ENCODE data around the gene AADACL2. TPM values are rescaled to one million over a fixed set of nuclear protein-coding genes. Genes with fewer than 3 reads are reported as not detected.
"Not testable (repeated sequence)": the region's sequence is repeated elsewhere in the genome, so short reads cannot be mapped to it uniquely, and the experiment has no call there.

AADACL2 gene
- polyA plus RNA-seq, 6 donors from 2014 or later: not detected

- Mint-ChIP-seq H3K4me1 (no peaks in the 10 kb centered on the region), H3K27ac (peak overlapping the region in 1 of 6 donors; percentile 37), H3K27me3 (no peaks in the 10 kb centered on the region), H3K9me3 (no peaks in the 10 kb centered on the region), H3K36me3 (no peaks in the 10 kb centered on the region), H3K4me3 (no peak overlapping the region)
- no peak for ATAC-seq (ENCODE audit: low read depth in 2 of 2)
- DNase-seq: no peak
Measured at GRCh38 chr3:151772825-151773480, 39.2 kb downstream of the AADACL2 start.

- H3K27ac Mint-ChIP-seq: peak overlapping the region in 1 of 6 donors; percentile 4
- no peaks in the 10 kb centered on the region for H3K9me3 Mint-ChIP-seq
Measured at GRCh38 chr3:151774235-151774634, 40.5 kb downstream of the AADACL2 start.

GRCh38 chr3:151774910-151775309 is 41.2 kb downstream of the AADACL2 start:
- no peaks in the 10 kb centered on the region for H3K36me3 Mint-ChIP-seq
- no peaks in the 10 kb centered on the region for H3K27me3 Mint-ChIP-seq
- no peak overlapping the region for H3K27ac Mint-ChIP-seq
- H3K4me1 Mint-ChIP-seq: no peaks in the 10 kb centered on the region
- H3K9me3 Mint-ChIP-seq: no peaks in the 10 kb centered on the region
- H3K4me3 Mint-ChIP-seq: no peak overlapping the region
- ATAC-seq (ENCODE audit: low read depth in 2 of 2) (no peak), DNase-seq (no peak)

More at GRCh38 chr3:151774235-151774634, 40.5 kb downstream of the AADACL2 start:
- ATAC-seq (ENCODE audit: low read depth in 2 of 2) (no peak), DNase-seq (no peak)
- no peaks in the 10 kb centered on the region for H3K36me3 Mint-ChIP-seq
- H3K4me3 Mint-ChIP-seq: no peak overlapping the region
- H3K27me3 Mint-ChIP-seq: no peaks in the 10 kb centered on the region
- no peaks in the 10 kb centered on the region for H3K4me1 Mint-ChIP-seq

- Mint-ChIP-seq H3K9me3 (no peaks in the 10 kb centered on the region), H3K4me1 (no peaks in the 10 kb centered on the region), H3K36me3 (no peaks in the 10 kb centered on the region), H3K27me3 (no peaks in the 10 kb centered on the region), H3K27ac (no peak overlapping the region), H3K4me3 (no peak overlapping the region)
- ATAC-seq (ENCODE audit: low read depth in 2 of 2) (no peak), DNase-seq (no peak)
Measured at GRCh38 chr3:151775314-151776258, 41.9 kb downstream of the AADACL2 start.

- Mint-ChIP-seq H3K36me3 (no peaks in the 10 kb centered on the region), H3K4me3 (no peak overlapping the region), H3K4me1 (no peaks in the 10 kb centered on the region), H3K27me3 (no peaks in the 10 kb centered on the region), H3K27ac (no peak overlapping the region), H3K9me3 (no peaks in the 10 kb centered on the region)
- ATAC-seq (ENCODE audit: low read depth in 2 of 2) (no peak), DNase-seq (no peak)
Measured at GRCh38 chr3:151776259-151776740, 42.6 kb downstream of the AADACL2 start.

GRCh38 chr3:151777880-151778279 is 44.2 kb downstream of the AADACL2 start:
- no peak for ATAC-seq (ENCODE audit: low read depth in 2 of 2)
- Mint-ChIP-seq H3K4me3 (no peak overlapping the region), H3K27me3 (no peaks in the 10 kb centered on the region), H3K27ac (no peak overlapping the region), H3K36me3 (no peaks in the 10 kb centered on the region), H3K9me3 (no peaks in the 10 kb centered on the region), H3K4me1 (no peaks in the 10 kb centered on the region)
- DNase-seq: no peak

GRCh38 chr3:151787626-151788025 is 53.9 kb downstream of the AADACL2 start:
- Mint-ChIP-seq H3K4me1 (no peaks in the 10 kb centered on the region), H3K9me3 (peaks cover 0 to 8% (median 4%) of the 10 kb centered on the region in 7 donors), H3K36me3 (no peaks in the 10 kb centered on the region), H3K27ac (no peak overlapping the region), H3K4me3 (no peak overlapping the region), H3K27me3 (no peaks in the 10 kb centered on the region)
- no peak for DNase-seq
- no peak for ATAC-seq (ENCODE audit: low read depth in 2 of 2)

GRCh38 chr3:151788401-151788800 is 54.7 kb downstream of the AADACL2 start:
- Mint-ChIP-seq H3K27me3 (no peaks in the 10 kb centered on the region), H3K9me3 (peaks cover 0 to 8% (median 4%) of the 10 kb centered on the region in 7 donors), H3K36me3 (no peaks in the 10 kb centered on the region), H3K4me1 (no peaks in the 10 kb centered on the region), H3K4me3 (no peak overlapping the region), H3K27ac (no peak overlapping the region)
- ATAC-seq (ENCODE audit: low read depth in 2 of 2) (no peak), DNase-seq (no peak)

GRCh38 chr3:151789853-151790463 is 56.2 kb downstream of the AADACL2 start:
- Mint-ChIP-seq H3K27ac (no peak overlapping the region), H3K9me3 (peaks cover 0 to 8% (median 4%) of the 10 kb centered on the region in 7 donors), H3K4me1 (no peaks in the 10 kb centered on the region), H3K27me3 (no peaks in the 10 kb centered on the region), H3K36me3 (no peaks in the 10 kb centered on the region), H3K4me3 (no peak overlapping the region)
- DNase-seq: no peak
- ATAC-seq (ENCODE audit: low read depth in 2 of 2): no peak

GRCh38 chr3:151790763-151791162 is 57.0 kb downstream of the AADACL2 start:
- not testable (repeated sequence) for ATAC-seq (ENCODE audit: low read depth in 2 of 2); H3K36me3 Mint-ChIP-seq; H3K9me3 Mint-ChIP-seq; H3K27ac Mint-ChIP-seq; H3K4me1 Mint-ChIP-seq; H3K4me3 Mint-ChIP-seq; DNase-seq; H3K27me3 Mint-ChIP-seq

GRCh38 chr3:151792411-151792810 is 58.7 kb downstream of the AADACL2 start:
- H3K9me3 Mint-ChIP-seq: peaks cover 0 to 8% (median 4%) of the 10 kb centered on the region in 7 donors
- DNase-seq (no peak), ATAC-seq (ENCODE audit: low read depth in 2 of 2) (no peak)
- H3K27me3 Mint-ChIP-seq: no peaks in the 10 kb centered on the region
- H3K36me3 Mint-ChIP-seq: no peaks in the 10 kb centered on the region
- no peak overlapping the region for H3K4me3 Mint-ChIP-seq
- no peak overlapping the region for H3K27ac Mint-ChIP-seq
- H3K4me1 Mint-ChIP-seq: no peaks in the 10 kb centered on the region

- H3K36me3 Mint-ChIP-seq: no peaks in the 10 kb centered on the region
- H3K9me3 Mint-ChIP-seq: peaks cover 0 to 8% (median 4%) of the 10 kb centered on the region in 7 donors
- H3K4me1 Mint-ChIP-seq: no peaks in the 10 kb centered on the region
- DNase-seq (no peak), ATAC-seq (ENCODE audit: low read depth in 2 of 2) (no peak)
- H3K4me3 Mint-ChIP-seq: no peak overlapping the region
- no peaks in the 10 kb centered on the region for H3K27me3 Mint-ChIP-seq
- H3K27ac Mint-ChIP-seq: no peak overlapping the region
Measured at GRCh38 chr3:151793636-151794035, 59.9 kb downstream of the AADACL2 start.

GRCh38 chr3:151794080-151794479 is 60.4 kb downstream of the AADACL2 start:
- Mint-ChIP-seq H3K36me3 (no peaks in the 10 kb centered on the region), H3K4me1 (no peaks in the 10 kb centered on the region), H3K27ac (no peak overlapping the region), H3K27me3 (no peaks in the 10 kb centered on the region), H3K9me3 (peaks cover 0 to 8% (median 4%) of the 10 kb centered on the region in 7 donors), H3K4me3 (no peak overlapping the region)
- DNase-seq (no peak), ATAC-seq (ENCODE audit: low read depth in 2 of 2) (no peak)

Data from naive B cell (primary cell).